Measurements from ENCODE around the gene RBM17. TPM values are rescaled to one million over a fixed set of nuclear protein-coding genes. Genes with fewer than 3 reads are reported as not detected.

The RBM17 gene
- total RNA-seq, 1 experiment from 2014 or later: 65.4 TPM

GRCh38 chr10:6154566-6154965, 65.7 kb downstream of the RBM17 start:
- no peaks in the 10 kb centered on the region for H3K9me3 ChIP-seq (ENCODE audit: control insufficient read depth, insufficient read depth, low read depth, low read length)
- H3K4me3 ChIP-seq (ENCODE audit: low read depth in 2 of 2, low read length in 2 of 2): no peak overlapping the region
- ChIA-PET POLR2A (no interaction called here), CTCF (no interaction called here)
- intact Hi-C loops (cut with micrococcal nuclease; ENCODE audit: unreplicated experiment): loop anchor here (10.0 kb wide), 1 partner anchor 50 kb away; no protein-coding TSS in a partner anchor
- no peak for ATAC-seq
- H3K4me1 ChIP-seq (ENCODE audit: control insufficient read depth, insufficient read depth, low read length): no peaks in the 10 kb centered on the region; the same call in 1 of the 2 replicates
- in situ Hi-C loops (cut with HindIII; ENCODE audit: low pct_unique_long_range_greater_than_20kb, low sequenced_read_pairs): no loop called here
- no TSS peak for BruUV-seq (replicated peaks)
- DNase-seq (ENCODE audit: low read depth, low spot score): no peak
- H3K27ac ChIP-seq (ENCODE audit: low read length): no peak overlapping the region
- no peaks in the 10 kb centered on the region for H3K27me3 ChIP-seq (ENCODE audit: control insufficient read depth, insufficient read depth, low read length)
- TF ChIP-seq CTCF (IDR thresholded peaks at IDR 0.05) (no peak), TCF7L2 (IDR thresholded peaks at IDR 0.05; ENCODE audit: low read depth, low read length) (no peak), REST (IDR thresholded peaks at IDR 0.05; ENCODE audit: insufficient read depth in 1 of 2, low read depth in 2 of 2, low read length in 1 of 2) (no peak), POLR2AphosphoS5 (IDR thresholded peaks at IDR 0.05; ENCODE audit: low read depth, low read length) (no peak), SIN3A (IDR thresholded peaks at IDR 0.05; ENCODE audit: borderline replicate concordance, insufficient read depth, low read depth, low read length) (no peak)
- H3K36me3 ChIP-seq (ENCODE audit: control insufficient read depth, insufficient read depth, low read length): no peaks in the 10 kb centered on the region

- Histone ChIP-seq H3K27me3 (ENCODE audit: control insufficient read depth, insufficient read depth, low read length) (no peaks in the 10 kb centered on the region), H3K9me3 (ENCODE audit: control insufficient read depth, insufficient read depth, low read depth, low read length) (no peaks in the 10 kb centered on the region), H3K27ac (ENCODE audit: low read length) (no peak overlapping the region), H3K4me1 (ENCODE audit: control insufficient read depth, insufficient read depth, low read length) (peaks cover 10% of the 10 kb centered on the region), H3K4me3 (ENCODE audit: low read depth in 2 of 2, low read length in 2 of 2) (no peak overlapping the region), H3K36me3 (ENCODE audit: control insufficient read depth, insufficient read depth, low read length) (no peaks in the 10 kb centered on the region)
- POLR2A ChIA-PET: no interaction called here
- intact Hi-C loops (cut with micrococcal nuclease; ENCODE audit: unreplicated experiment) (loop anchor here (10.0 kb wide), 1 partner anchor 53 kb away; no protein-coding TSS in a partner anchor), in situ Hi-C loops (cut with HindIII; ENCODE audit: low pct_unique_long_range_greater_than_20kb, low sequenced_read_pairs) (no loop called here)
- no TSS peak for BruUV-seq (replicated peaks)
- CTCF ChIA-PET: no interaction called here
- no peak for TF ChIP-seq TCF7L2 (IDR thresholded peaks at IDR 0.05; ENCODE audit: low read depth, low read length)
- TF ChIP-seq CTCF (IDR thresholded peaks at IDR 0.05): no peak
- TF ChIP-seq SIN3A (IDR thresholded peaks at IDR 0.05; ENCODE audit: borderline replicate concordance, insufficient read depth, low read depth, low read length): no peak
- no peak for TF ChIP-seq POLR2AphosphoS5 (IDR thresholded peaks at IDR 0.05; ENCODE audit: low read depth, low read length)
- no peak for TF ChIP-seq REST (IDR thresholded peaks at IDR 0.05; ENCODE audit: insufficient read depth in 1 of 2, low read depth in 2 of 2, low read length in 1 of 2)
- ATAC-seq (no peak), DNase-seq (ENCODE audit: low read depth, low spot score) (no peak)
Measured at GRCh38 chr10:6158276-6158675, 69.4 kb downstream of the RBM17 start.

All from Panc1 (cell line).